HG02763 (cell line): ENCODE measurements around the gene PPFIBP2.

Experiments
- ATAC-seq: cut with Tn5 transposase; IDR thresholded peaks from one replicate; pipeline ENCODE4 v1.9.1; 2021; ENCODE audit warnings: mild to moderate bottlenecking, moderate library complexity; ENCODE audit not compliant: unreplicated experiment

Gene PPFIBP2

GRCh38 chr11:7524462-7525235, 10.8 kb downstream of the PPFIBP2 start:
- no peak for ATAC-seq

DNA sequence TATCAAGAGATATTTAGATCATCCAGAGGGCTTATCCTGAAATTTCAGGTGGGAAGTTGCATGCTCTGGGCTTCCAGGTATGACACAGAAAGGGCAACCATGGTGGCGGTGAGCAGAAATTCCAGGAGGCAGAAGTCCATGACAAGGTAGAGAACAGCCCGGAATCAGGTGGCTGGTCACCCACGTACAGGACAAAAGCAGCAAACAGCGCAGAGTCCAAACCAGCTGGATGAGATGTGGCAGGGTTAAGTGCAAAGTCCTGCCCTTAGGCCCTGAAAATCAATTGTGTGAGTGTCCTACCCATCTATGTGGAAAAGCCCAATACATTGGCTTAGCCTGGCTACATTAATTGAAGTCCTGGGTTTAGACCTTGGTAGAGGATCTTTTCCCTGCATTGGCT, 11.6 kb downstream of the PPFIBP2 start:
- no peak for ATAC-seq

- no peak for ATAC-seq
These were observed 13.2 kb downstream of the PPFIBP2 start for GRCh38 chr11:7527029-7527428.

- ATAC-seq = no peak
These were observed 14.8 kb downstream of the PPFIBP2 start for GRCh38 chr11:7528514-7529049.

GRCh38 chr11:7530013-7530640, 16.3 kb downstream of the PPFIBP2 start:
- no peak for ATAC-seq

DNA sequence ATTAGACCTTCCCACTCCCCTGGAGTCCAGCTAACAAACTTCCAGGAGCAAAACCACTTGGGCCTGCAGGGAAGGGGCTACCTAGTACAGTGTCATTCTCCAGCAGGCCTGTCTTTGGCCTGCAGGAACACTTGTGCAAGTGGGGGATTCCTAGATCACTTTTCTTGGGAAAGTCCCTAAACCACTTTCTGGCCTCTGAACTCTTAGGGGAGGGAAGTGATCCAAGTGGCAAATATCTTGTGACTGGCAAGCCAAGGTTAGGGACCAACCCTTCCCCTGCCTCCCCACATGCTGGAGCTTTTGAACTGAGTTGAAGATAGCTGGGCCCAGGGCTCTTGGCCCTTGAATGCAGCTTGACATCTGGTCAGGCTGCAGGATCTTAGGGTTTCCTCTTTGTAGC, 17.2 kb downstream of the PPFIBP2 start:
- no peak for ATAC-seq

DNA sequence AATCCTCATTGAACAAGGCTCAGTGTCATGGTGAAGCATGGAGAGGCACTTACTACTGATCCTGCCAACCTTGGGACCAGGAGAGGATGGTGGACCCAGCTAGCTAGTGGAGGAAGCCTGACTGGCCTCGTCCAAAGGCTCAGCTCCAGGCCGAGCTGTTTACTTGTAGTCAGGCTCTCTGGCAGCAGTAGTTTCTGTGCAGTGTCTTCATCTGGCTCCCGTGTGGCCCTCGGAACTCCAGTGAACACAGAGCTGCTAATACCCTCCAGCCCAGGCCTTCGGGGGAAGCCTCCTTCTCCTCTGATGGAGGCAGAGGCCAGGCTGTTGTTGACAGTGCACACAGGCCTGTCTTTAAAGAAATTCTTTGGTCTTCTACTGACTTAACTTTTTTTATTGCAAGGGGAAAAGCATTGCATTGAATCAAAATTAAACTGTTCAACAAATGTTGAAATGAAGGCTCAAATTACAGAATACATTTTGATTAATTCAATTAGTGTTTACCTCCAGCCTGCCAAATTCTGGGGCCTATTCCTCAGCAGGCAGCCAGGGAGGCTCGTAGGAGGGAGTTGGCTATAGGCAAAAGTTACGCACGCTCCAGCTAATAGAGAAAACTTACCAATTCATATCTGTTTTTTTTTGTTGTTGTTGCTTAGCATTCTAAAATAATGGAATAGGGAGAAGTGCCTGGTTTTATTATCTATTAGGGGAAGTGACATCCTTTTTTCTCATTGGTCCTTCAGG, 18.8 kb downstream of the PPFIBP2 start:
- no peak for ATAC-seq

DNA sequence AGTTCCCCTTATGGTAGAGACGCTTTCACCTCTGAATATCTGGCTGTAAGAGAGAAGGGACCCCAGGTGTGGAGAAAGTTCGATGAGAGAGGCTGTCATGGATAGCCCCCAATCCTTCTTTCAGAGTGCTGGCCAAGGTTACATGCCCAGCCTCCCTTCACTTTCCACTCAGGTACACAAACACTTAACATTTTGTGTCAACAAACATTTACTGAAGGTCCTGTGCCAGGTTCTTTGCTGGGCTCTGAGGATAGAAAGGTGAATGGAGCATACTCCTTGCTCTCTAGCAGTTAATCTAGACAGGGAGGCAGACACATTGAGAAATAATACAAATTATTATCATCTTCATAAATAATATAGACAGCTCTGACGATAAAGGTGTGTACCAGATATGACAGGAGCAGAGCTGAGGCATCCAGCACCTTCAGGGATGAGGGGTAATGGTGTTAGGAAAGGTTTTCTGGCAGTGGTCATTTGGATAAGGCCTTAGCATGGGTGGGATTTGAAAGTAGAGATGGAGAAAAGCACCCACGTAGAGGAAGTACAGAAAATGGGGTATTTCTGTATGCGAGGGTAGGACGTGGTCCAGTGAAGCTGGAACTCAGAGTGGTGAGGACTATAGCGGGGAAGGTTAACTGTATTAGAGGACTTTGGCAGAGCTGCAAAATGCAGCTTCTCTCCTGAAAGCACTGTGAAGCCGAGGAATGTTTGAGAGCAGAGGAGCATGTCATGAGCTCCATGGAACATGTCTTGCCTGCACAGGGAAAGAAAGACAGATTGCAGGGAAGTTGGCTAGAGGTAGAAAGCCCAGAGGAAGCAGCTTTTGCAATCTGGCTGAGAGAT, 19.6 kb downstream of the PPFIBP2 start:
- peak; percentile 11 for ATAC-seq

- peak; percentile 69 for ATAC-seq
These were observed 20.2 kb downstream of the PPFIBP2 start for GRCh38 chr11:7534042-7534378.

DNA sequence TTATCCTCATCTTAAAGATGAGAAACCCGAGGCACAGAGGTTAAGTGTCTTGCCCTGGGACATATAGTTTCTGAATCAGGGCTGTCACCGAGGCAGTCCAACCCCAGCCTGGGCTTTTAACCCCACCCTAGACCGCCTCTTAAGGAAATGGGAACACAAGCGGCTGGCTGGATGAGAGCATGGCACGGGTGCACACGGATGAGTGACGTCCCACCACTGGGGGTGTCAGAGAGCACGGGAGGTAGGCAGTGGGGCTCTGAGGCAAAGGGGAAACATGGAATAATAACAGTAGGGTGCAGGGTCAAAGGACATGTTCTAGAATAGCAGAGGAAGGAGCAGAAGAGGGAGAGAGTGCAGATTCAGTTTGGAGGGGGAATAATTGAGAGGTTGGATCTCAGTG, 22.3 kb downstream of the PPFIBP2 start:
- no peak for ATAC-seq

- ATAC-seq = no peak
These were observed 23.5 kb downstream of the PPFIBP2 start for GRCh38 chr11:7537265-7537664.

DNA sequence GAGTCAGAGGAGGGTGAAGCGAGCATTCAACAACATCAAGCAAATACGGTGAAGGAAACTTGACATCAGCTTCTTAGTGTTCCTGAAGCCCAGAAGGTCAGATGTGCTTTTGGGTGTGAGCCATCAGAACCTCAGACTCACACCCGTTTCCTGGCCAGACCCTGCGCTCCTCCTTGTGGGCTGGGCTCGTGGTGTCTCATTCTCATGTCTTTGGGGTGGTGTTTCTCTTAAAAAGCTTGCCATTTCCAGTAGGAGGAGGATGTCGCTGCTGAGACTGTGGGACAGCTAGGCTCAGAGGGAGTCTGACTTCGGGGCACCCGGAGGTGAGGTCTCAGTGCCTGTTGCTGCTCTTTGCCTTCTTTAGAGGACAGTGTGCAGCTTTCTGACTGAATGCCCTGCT, 24.2 kb downstream of the PPFIBP2 start:
- no peak for ATAC-seq

DNA sequence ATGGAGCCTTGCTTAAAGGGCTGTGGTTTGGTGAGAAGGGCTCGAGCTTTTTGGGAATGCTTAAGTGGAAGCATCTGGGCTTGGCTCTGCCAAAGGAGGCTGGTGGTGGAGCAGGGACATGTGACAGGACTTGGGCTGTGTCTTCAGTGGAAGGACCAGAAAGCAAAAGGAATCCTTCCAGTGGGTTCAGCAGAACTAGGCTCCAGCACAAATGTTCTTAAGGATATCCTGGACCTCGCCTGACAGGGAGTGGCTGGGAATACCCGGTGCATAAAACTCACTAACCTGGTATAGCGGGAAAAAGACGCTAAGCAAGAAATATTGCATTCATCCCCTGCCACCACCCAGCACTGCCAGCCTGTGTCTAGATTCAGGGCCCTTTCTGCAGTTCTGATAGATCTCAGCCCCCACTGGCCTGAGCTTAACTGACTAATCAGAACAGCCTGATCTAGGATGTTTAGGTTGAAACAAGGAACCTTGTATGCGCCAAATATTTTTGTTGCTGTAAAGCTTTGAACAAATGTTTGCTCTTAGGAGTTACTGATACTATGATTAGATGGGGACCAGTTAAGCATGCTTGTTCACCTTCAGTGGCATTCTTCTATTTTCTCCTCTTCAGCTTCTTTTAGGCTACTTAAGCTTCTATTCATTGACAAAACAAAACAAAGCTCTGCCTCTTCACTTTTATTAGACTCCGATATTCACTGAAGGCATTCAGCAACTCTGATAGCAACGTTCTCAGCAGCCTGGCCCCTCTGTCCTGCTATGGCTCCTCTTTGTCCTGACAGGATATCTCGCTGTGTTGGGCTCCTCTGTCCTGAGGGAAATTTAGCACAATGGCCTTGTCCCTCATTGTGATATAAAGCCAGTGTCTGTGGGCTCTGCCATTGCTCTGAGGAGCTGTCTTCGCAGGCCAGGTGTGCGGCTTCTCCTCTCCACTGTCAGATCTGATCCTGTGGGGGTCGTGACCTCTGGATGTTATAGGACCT, 25.0 kb downstream of the PPFIBP2 start:
- ATAC-seq = no peak

GRCh38 chr11:7540830-7541555, 27.2 kb downstream of the PPFIBP2 start:
- ATAC-seq = no peak

DNA sequence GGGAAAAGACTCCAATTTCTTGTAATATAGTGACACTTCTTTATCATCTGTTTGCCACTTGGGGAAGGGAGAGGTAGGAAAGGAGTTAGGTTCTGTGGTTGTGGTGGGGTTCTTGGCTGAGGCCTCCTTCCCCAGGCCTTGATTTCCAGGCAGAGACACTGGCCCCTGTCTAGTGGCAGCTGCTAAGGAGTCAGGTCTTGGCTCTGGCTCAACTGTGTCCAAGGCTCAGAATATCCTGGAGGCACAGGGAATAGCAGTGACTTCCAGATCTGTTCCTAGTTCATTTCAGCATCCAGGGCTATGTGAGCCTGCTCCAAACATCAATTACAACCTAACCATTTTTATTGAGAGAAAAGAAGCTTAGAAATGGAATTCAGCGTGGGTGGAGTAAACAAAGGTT, 29.5 kb downstream of the PPFIBP2 start:
- no peak for ATAC-seq

DNA sequence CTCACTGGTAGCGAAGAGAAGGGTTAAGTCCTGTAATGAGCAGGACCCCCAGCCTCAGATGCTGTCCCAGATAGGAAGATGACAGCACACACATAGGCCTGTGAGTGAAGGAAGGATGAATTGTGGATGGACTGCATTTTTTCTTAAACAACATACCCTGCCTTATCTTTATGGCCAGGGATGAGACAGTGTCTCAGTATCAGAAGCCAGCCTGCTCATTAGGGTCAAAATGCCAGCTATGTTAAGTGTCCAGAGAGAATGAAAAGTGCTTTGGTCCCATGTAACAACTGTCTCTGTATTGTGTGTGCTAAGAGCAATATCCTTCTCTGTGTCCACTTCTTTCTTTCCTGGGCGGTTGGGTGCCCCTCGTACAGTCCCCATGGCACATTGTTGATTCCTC, 30.2 kb downstream of the PPFIBP2 start:
- ATAC-seq = no peak

GRCh38 chr11:7545611-7546010, 31.8 kb downstream of the PPFIBP2 start:
- ATAC-seq = no peak

GRCh38 chr11:7546324-7546791, 32.6 kb downstream of the PPFIBP2 start:
- no peak for ATAC-seq

DNA sequence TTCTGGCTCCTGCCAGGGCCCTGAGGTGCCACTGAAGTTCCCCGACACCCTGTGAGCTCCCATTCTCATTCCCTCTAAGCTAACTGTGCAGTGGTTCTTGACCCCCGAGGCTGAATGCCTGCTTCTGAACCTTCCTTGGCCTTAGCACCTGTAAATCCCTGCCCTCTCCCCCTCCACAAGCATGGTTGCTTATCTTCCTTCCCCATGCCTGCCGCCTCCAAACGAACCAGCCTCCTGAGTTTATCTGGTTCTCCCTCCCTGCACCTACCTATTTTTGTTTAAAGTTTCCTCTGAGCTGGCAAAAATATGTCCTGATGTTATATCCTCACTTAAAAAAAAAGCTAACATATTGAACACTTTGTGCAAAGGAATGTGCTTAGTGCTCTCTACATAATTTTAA, 33.9 kb downstream of the PPFIBP2 start:
- ATAC-seq = no peak
